ENCODE results near the gene TYW1. TPM values are rescaled to one million over a fixed set of nuclear protein-coding genes. Genes with fewer than 3 reads are reported as not detected.
"Not testable (repeated sequence)": the region's sequence is repeated elsewhere in the genome, so short reads cannot be mapped to it uniquely, and the experiment has no call there.

Gene TYW1
- total RNA-seq, 1 donor from 2014 or later = 16.6 TPM

DNA sequence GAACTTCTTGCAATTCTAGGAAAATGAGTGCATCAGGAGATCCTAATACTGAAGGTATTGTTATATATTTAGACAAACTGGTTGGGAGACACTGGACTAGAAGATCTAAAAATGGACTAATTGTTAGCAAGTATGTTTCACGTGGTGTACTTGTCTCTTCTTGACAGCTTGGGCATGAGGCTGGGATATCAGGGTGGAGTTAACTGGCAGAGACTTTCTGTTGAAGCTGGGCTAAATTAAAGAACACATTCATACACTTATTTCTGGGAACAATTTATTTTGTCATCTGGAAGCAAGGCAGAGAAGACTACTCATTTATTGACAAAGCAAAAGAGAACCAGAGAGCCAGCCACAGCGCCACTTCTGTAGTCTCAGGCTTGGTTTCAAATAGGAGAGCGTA is 25.9 kb downstream of the TYW1 start:
- Mint-ChIP-seq H3K36me3 (ENCODE audit: low read depth, unreplicated experiment) (peaks cover 25% of the 10 kb centered on the region), H3K27me3 (ENCODE audit: low read depth, unreplicated experiment) (no peaks in the 10 kb centered on the region), H3K9me3 (ENCODE audit: unreplicated experiment) (no peaks in the 10 kb centered on the region), H3K4me3 (ENCODE audit: unreplicated experiment) (no peak overlapping the region), H3K4me1 (ENCODE audit: low read depth, unreplicated experiment) (peaks cover 14% of the 10 kb centered on the region), H3K27ac (ENCODE audit: unreplicated experiment) (no peak overlapping the region)
- Histone ChIP-seq H2AFZ (ENCODE audit: low read depth, low read length) (no peak overlapping the region), H4K20me1 (ENCODE audit: insufficient read depth, low read length) (no peaks in the 10 kb centered on the region), H3K9me3 (ENCODE audit: insufficient read depth, low read depth, low read length) (no peaks in the 10 kb centered on the region), H3K36me3 (ENCODE audit: insufficient read depth, low read length) (peaks cover 14% of the 10 kb centered on the region), H3K4me3 (ENCODE audit: insufficient read depth, low read depth, low read length) (no peak overlapping the region), H3K79me2 (ENCODE audit: insufficient read depth, low read length) (no peaks in the 10 kb centered on the region), H3K4me2 (ENCODE audit: low read length) (no peak overlapping the region), H3K9ac (ENCODE audit: low read length) (no peak overlapping the region), H3K27ac (ENCODE audit: low read depth, low read length) (no peak overlapping the region), H3K4me1 (ENCODE audit: insufficient read depth, low read length) (peaks cover 3% of the 10 kb centered on the region), H3K27me3 (ENCODE audit: insufficient read depth, low read length) (no peaks in the 10 kb centered on the region)
- TF ChIP-seq, protein P1, sequence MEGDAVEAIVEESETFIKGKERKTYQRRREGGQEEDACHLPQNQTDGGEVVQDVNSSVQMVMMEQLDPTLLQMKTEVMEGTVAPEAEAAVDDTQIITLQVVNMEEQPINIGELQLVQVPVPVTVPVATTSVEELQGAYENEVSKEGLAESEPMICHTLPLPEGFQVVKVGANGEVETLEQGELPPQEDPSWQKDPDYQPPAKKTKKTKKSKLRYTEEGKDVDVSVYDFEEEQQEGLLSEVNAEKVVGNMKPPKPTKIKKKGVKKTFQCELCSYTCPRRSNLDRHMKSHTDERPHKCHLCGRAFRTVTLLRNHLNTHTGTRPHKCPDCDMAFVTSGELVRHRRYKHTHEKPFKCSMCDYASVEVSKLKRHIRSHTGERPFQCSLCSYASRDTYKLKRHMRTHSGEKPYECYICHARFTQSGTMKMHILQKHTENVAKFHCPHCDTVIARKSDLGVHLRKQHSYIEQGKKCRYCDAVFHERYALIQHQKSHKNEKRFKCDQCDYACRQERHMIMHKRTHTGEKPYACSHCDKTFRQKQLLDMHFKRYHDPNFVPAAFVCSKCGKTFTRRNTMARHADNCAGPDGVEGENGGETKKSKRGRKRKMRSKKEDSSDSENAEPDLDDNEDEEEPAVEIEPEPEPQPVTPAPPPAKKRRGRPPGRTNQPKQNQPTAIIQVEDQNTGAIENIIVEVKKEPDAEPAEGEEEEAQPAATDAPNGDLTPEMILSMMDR (IDR thresholded peaks at IDR 0.05; ENCODE audit: insufficient read depth, low read depth, low read length) = no peak
- TF ChIP-seq EZH2 (IDR thresholded peaks at IDR 0.05; ENCODE audit: insufficient read depth, low read length) = no peak
- DNase-seq (ENCODE audit: low read depth) = no peak
- no peak for FAIRE-seq

DNA sequence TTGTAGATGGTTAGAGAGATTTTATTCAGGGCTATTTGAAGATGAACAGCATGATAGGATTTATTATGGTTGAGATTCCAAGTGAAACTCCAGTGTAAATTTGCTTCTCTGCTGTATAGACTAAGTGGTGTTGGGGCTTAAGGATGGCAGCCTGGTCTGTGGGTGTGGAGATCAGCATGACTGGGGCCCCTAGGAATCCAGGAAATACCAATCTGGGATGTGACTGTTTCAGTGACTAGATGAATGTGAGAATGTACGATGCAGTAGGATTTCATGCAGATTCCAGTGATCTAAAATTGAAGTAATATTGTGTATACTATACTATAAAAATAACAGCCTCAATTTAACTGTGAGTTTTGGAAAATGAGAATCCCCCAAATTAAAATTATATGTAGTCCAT is 28.8 kb downstream of the TYW1 start:
- H3K27me3 ChIP-seq (ENCODE audit: insufficient read depth, low read length); H3K27me3 Mint-ChIP-seq (ENCODE audit: low read depth, unreplicated experiment); H3K4me3 ChIP-seq (ENCODE audit: insufficient read depth, low read depth, low read length); H3K79me2 ChIP-seq (ENCODE audit: insufficient read depth, low read length); H4K20me1 ChIP-seq (ENCODE audit: insufficient read depth, low read length); H2AFZ ChIP-seq (ENCODE audit: low read depth, low read length); H3K9me3 Mint-ChIP-seq (ENCODE audit: unreplicated experiment); H3K4me3 Mint-ChIP-seq (ENCODE audit: unreplicated experiment); H3K9me3 ChIP-seq (ENCODE audit: insufficient read depth, low read depth, low read length); H3K4me1 ChIP-seq (ENCODE audit: insufficient read depth, low read length): not testable (repeated sequence)
- DNase-seq (ENCODE audit: low read depth) (peak; percentile 70), FAIRE-seq (peak; percentile 60)
- Mint-ChIP-seq H3K4me1 (ENCODE audit: low read depth, unreplicated experiment) (peaks cover 17% of the 10 kb centered on the region), H3K36me3 (ENCODE audit: low read depth, unreplicated experiment) (peaks cover 27% of the 10 kb centered on the region), H3K27ac (ENCODE audit: unreplicated experiment) (peak overlapping the region; percentile 98)
- H3K9ac ChIP-seq (ENCODE audit: low read length) = peak overlapping the region; percentile 41
- H3K36me3 ChIP-seq (ENCODE audit: insufficient read depth, low read length) = peaks cover 11% of the 10 kb centered on the region
- H3K4me2 ChIP-seq (ENCODE audit: low read length) = peak overlapping the region; percentile 69
- peak overlapping the region; percentile 73 for H3K27ac ChIP-seq (ENCODE audit: low read depth, low read length)

DNA sequence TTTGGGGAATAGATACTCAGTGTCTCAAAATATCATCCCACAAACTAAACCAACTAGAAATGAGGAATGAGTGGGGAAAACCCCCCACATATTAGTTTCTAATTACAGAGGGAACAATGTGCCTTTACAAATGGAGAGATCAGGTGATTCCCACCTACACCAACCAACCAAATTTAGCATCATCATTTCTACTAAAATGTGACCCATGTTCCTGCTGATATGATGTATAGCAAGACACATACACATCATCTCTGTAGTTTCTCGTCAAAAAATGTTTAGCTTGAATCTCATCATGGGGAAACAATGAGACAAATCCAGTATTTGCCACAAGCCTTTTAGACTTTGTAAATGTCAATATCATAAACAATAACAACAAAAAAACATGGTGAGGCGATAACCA is 35.1 kb downstream of the TYW1 start:
- not testable (repeated sequence) for H3K4me1 ChIP-seq (ENCODE audit: insufficient read depth, low read length); H3K9me3 Mint-ChIP-seq (ENCODE audit: unreplicated experiment); FAIRE-seq

DNA sequence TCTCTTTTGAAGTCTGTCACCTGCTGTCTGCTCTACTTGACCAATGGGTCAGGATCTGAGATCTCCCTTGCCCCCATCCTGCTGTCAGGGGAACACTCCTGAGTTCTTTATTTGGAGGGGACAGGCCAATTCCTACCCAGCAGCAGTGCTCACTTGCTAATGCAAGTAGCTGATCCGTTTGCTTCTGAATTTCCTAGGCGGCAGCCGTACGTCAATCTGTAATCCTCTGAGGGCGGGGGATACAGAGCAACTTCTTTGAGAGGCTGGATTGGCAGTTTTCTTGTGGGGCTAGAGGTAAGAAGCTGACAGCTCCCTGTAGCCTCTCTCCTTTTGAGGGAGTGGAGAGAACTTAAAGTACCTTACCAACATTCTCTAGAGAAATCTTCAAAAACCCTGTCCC is 36.6 kb downstream of the TYW1 start:
- Mint-ChIP-seq H3K36me3 (ENCODE audit: low read depth, unreplicated experiment) (peaks cover 25% of the 10 kb centered on the region), H3K9me3 (ENCODE audit: unreplicated experiment) (no peaks in the 10 kb centered on the region), H3K27me3 (ENCODE audit: low read depth, unreplicated experiment) (no peaks in the 10 kb centered on the region), H3K4me1 (ENCODE audit: low read depth, unreplicated experiment) (peaks cover 2% of the 10 kb centered on the region), H3K27ac (ENCODE audit: unreplicated experiment) (no peak overlapping the region), H3K4me3 (ENCODE audit: unreplicated experiment) (no peak overlapping the region)
- Histone ChIP-seq H3K4me1 (ENCODE audit: insufficient read depth, low read length) (no peaks in the 10 kb centered on the region), H3K36me3 (ENCODE audit: insufficient read depth, low read length) (peaks cover 3% of the 10 kb centered on the region), H3K4me3 (ENCODE audit: insufficient read depth, low read depth, low read length) (no peak overlapping the region), H3K9me3 (ENCODE audit: insufficient read depth, low read depth, low read length) (no peaks in the 10 kb centered on the region), H2AFZ (ENCODE audit: low read depth, low read length) (no peak overlapping the region), H3K27ac (ENCODE audit: low read depth, low read length) (no peak overlapping the region), H3K4me2 (ENCODE audit: low read length) (no peak overlapping the region), H3K79me2 (ENCODE audit: insufficient read depth, low read length) (no peaks in the 10 kb centered on the region), H4K20me1 (ENCODE audit: insufficient read depth, low read length) (no peaks in the 10 kb centered on the region), H3K9ac (ENCODE audit: low read length) (no peak overlapping the region), H3K27me3 (ENCODE audit: insufficient read depth, low read length) (no peaks in the 10 kb centered on the region)
- DNase-seq (ENCODE audit: low read depth) (no peak), FAIRE-seq (no peak)
- no peak for TF ChIP-seq EZH2 (IDR thresholded peaks at IDR 0.05; ENCODE audit: insufficient read depth, low read length)
- TF ChIP-seq, protein P1 (IDR thresholded peaks at IDR 0.05; ENCODE audit: insufficient read depth, low read depth, low read length) = no peak

More for the DNA sequence above, 35.1 kb downstream of the TYW1 start:
- not testable (repeated sequence) for H3K36me3 ChIP-seq (ENCODE audit: insufficient read depth, low read length); H3K27me3 Mint-ChIP-seq (ENCODE audit: low read depth, unreplicated experiment); H3K9ac ChIP-seq (ENCODE audit: low read length); H4K20me1 ChIP-seq (ENCODE audit: insufficient read depth, low read length); H3K4me1 Mint-ChIP-seq (ENCODE audit: low read depth, unreplicated experiment); H2AFZ ChIP-seq (ENCODE audit: low read depth, low read length); H3K4me2 ChIP-seq (ENCODE audit: low read length); H3K4me3 Mint-ChIP-seq (ENCODE audit: unreplicated experiment); H3K27me3 ChIP-seq (ENCODE audit: insufficient read depth, low read length); H3K27ac Mint-ChIP-seq (ENCODE audit: unreplicated experiment); H3K79me2 ChIP-seq (ENCODE audit: insufficient read depth, low read length); H3K9me3 ChIP-seq (ENCODE audit: insufficient read depth, low read depth, low read length); DNase-seq (ENCODE audit: low read depth); H3K4me3 ChIP-seq (ENCODE audit: insufficient read depth, low read depth, low read length); H3K27ac ChIP-seq (ENCODE audit: low read depth, low read length)
- H3K36me3 Mint-ChIP-seq (ENCODE audit: low read depth, unreplicated experiment) = peaks cover 28% of the 10 kb centered on the region
